Measurements from ENCODE around the gene ZIM2. TPM values are rescaled to one million over a fixed set of nuclear protein-coding genes. Genes with fewer than 3 reads are reported as not detected.
"Not testable (repeated sequence)": the region's sequence is repeated elsewhere in the genome, so short reads cannot be mapped to it uniquely, and the experiment has no call there.

The ZIM2 gene
- total RNA-seq, 1 experiment from 2014 or later: not detected

GRCh38 chr19:56858026-56858425 lies 17.5 kb upstream of the ZIM2 start (continued):
- TF ChIP-seq, protein P1, sequence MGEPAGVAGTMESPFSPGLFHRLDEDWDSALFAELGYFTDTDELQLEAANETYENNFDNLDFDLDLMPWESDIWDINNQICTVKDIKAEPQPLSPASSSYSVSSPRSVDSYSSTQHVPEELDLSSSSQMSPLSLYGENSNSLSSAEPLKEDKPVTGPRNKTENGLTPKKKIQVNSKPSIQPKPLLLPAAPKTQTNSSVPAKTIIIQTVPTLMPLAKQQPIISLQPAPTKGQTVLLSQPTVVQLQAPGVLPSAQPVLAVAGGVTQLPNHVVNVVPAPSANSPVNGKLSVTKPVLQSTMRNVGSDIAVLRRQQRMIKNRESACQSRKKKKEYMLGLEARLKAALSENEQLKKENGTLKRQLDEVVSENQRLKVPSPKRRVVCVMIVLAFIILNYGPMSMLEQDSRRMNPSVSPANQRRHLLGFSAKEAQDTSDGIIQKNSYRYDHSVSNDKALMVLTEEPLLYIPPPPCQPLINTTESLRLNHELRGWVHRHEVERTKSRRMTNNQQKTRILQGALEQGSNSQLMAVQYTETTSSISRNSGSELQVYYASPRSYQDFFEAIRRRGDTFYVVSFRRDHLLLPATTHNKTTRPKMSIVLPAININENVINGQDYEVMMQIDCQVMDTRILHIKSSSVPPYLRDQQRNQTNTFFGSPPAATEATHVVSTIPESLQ (CRISPR knock-in tag; IDR thresholded peaks at IDR 0.05): no peak
- TF ChIP-seq CBFB (CRISPR knock-in tag; IDR thresholded peaks at IDR 0.05; ENCODE audit: low read depth): no peak
- TF ChIP-seq NFATC4 (CRISPR knock-in tag; IDR thresholded peaks at IDR 0.05): no peak
- TF ChIP-seq CREM (CRISPR knock-in tag; IDR thresholded peaks at IDR 0.05): no peak
- TF ChIP-seq SMAD3 (CRISPR knock-in tag; IDR thresholded peaks at IDR 0.05; ENCODE audit: borderline replicate concordance): no peak

- ChIA-PET POLR2A (no interaction called here), CTCF (no interaction called here)
- no peak for TF ChIP-seq NFE2L1 (CRISPR knock-in tag; IDR thresholded peaks at IDR 0.05)
- no peak for TF ChIP-seq MAX (CRISPR knock-in tag; IDR thresholded peaks at IDR 0.05)
- TF ChIP-seq HMGA2 (CRISPR knock-in tag; IDR thresholded peaks at IDR 0.05): no peak
- no peak for TF ChIP-seq ETV6 (CRISPR knock-in tag; IDR thresholded peaks at IDR 0.05)
- TF ChIP-seq ZNF396 (CRISPR knock-in tag; IDR thresholded peaks at IDR 0.05; ENCODE audit: borderline replicate concordance): no peak
- TF ChIP-seq ZNF263 (CRISPR knock-in tag; IDR thresholded peaks at IDR 0.05; ENCODE audit: low read depth): no peak
- TF ChIP-seq JAZF1 (CRISPR knock-in tag; IDR thresholded peaks at IDR 0.05): no peak
- TF ChIP-seq OVOL2 (CRISPR knock-in tag; IDR thresholded peaks at IDR 0.05; ENCODE audit: borderline replicate concordance): no peak
- no peak for TF ChIP-seq NR3C1 (CRISPR knock-in tag; conservative IDR thresholded peaks at IDR 0.05; ENCODE audit: low read depth)
- TF ChIP-seq ZNF423 (CRISPR knock-in tag; IDR thresholded peaks at IDR 0.05): no peak
- TF ChIP-seq EMX1 (CRISPR knock-in tag; IDR thresholded peaks at IDR 0.05): no peak
- TF ChIP-seq NR1H2 (CRISPR knock-in tag; IDR thresholded peaks at IDR 0.05): no peak
- no peak for TF ChIP-seq RELA (CRISPR knock-in tag; IDR thresholded peaks at IDR 0.05; ENCODE audit: borderline replicate concordance)
- no peak for TF ChIP-seq TP53 (CRISPR knock-in tag; IDR thresholded peaks at IDR 0.05)
- TF ChIP-seq CREM (CRISPR knock-in tag; IDR thresholded peaks at IDR 0.05): no peak
- TF ChIP-seq, protein P2, sequence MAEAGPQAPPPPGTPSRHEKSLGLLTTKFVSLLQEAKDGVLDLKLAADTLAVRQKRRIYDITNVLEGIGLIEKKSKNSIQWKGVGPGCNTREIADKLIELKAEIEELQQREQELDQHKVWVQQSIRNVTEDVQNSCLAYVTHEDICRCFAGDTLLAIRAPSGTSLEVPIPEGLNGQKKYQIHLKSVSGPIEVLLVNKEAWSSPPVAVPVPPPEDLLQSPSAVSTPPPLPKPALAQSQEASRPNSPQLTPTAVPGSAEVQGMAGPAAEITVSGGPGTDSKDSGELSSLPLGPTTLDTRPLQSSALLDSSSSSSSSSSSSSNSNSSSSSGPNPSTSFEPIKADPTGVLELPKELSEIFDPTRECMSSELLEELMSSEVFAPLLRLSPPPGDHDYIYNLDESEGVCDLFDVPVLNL (CRISPR knock-in tag; IDR thresholded peaks at IDR 0.05; ENCODE audit: borderline replicate concordance, low read depth): no peak
- TF ChIP-seq ZNF416 (CRISPR knock-in tag; IDR thresholded peaks at IDR 0.05): no peak
- no peak for TF ChIP-seq PRRX2 (CRISPR knock-in tag; IDR thresholded peaks at IDR 0.05)
- no peak for TF ChIP-seq FOXJ3 (CRISPR knock-in tag; IDR thresholded peaks at IDR 0.05; ENCODE audit: borderline replicate concordance)
- Mint-ChIP-seq H3K9me3 (peaks cover 76% of the 10 kb centered on the region), H3K4me1 (no peaks in the 10 kb centered on the region), H3K36me3 (peaks cover 68% of the 10 kb centered on the region), H3K4me3 (no peak overlapping the region), H3K27ac (no peak overlapping the region), H3K27me3 (ENCODE audit: low read depth) (0 out of 2 replicates have a peak, but pooled peaks cover 4% of the 10 kb centered on the region)
- no peak for ATAC-seq
- DNase-seq (ENCODE audit: low spot score): no peak
These were observed 16.3 kb upstream of the ZIM2 start for GRCh38 chr19:56856822-56857221.

DNA sequence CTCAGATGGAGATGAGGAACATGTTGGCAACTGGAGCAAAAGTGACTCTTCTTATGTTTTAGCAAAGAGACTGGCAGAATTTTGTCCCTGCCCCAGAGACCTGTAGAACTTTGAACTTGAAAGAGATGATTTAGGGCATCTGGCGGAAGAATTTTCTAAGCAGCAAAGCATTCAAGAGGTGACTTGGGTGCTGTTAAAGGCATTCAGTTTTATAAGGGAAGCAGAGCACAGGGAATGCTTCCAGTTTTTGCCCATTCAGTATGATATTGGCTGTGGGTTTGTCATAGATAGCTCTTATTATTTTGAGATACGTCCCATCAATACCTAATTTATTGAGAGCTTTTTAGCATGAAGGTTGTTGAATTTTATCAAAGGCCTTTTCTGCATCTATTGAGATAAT lies 11.8 kb upstream of the ZIM2 start:
- CTCF ChIA-PET; H3K27ac Mint-ChIP-seq; DNase-seq (ENCODE audit: low spot score); POLR2A ChIA-PET; H3K4me1 Mint-ChIP-seq; H3K4me3 Mint-ChIP-seq; ATAC-seq: not testable (repeated sequence)
- peaks cover 85% of the 10 kb centered on the region for H3K9me3 Mint-ChIP-seq
- peaks cover 77% of the 10 kb centered on the region for H3K36me3 Mint-ChIP-seq
- peaks cover 10% of the 10 kb centered on the region; the same call in 1 of the 2 replicates for H3K27me3 Mint-ChIP-seq (ENCODE audit: low read depth)
